GM12801 (cell line): ENCODE data around the gene TH.

ENCODE experiments used
- CTCF ChIP-seq: IDR thresholded peaks from one replicate; pipeline ENCODE4 v1.5.1; 2011; ENCODE audit warnings: control low read depth; ENCODE audit not compliant: insufficient read length; ENCODE audit errors: extremely low read depth

TH gene

GRCh38 chr11:2157294-2158040 is 14.1 kb downstream of the TH start:
- TF ChIP-seq CTCF = no peak

GRCh38 chr11:2156416-2157182 is 15.0 kb downstream of the TH start:
- no peak for TF ChIP-seq CTCF

GRCh38 chr11:2155511-2155910 is 16.1 kb downstream of the TH start:
- TF ChIP-seq CTCF = no peak

- no peak for TF ChIP-seq CTCF
Observed at GRCh38 chr11:2154889-2155288, 16.7 kb downstream of the TH start.

- no peak for TF ChIP-seq CTCF
Observed at GRCh38 chr11:2154195-2154585, 17.4 kb downstream of the TH start.

- TF ChIP-seq CTCF = no peak
Observed at GRCh38 chr11:2153581-2154194, 17.9 kb downstream of the TH start.

- TF ChIP-seq CTCF = no peak
Observed at GRCh38 chr11:2151500-2152257, 19.9 kb downstream of the TH start.
